Memory B cell (primary cell): Measurements from ENCODE around the gene CENPP.

Source experiments
- ATAC-seq: fragments of 150-1000 bp; cut with Tn5 transposase; 2 replicates; pipeline ENCODE4 v1.10.0; 2021; ENCODE audit warnings: low read depth, mild to moderate bottlenecking, moderate library complexity
- DNase-seq, 2 donors: peaks; one replicate each; pipeline ENCODE4 v3.0.0; 2022; ENCODE audit warnings: low spot score in 2 of 2
- H3K27ac Mint-ChIP-seq: one replicate; pipeline ENCODE4 v1.8.0; 2022; ENCODE audit warnings: mild to moderate bottlenecking, moderate library complexity, mixed read lengths
- H3K27me3 Mint-ChIP-seq: one replicate; pipeline ENCODE4 v1.8.0; 2022; ENCODE audit warnings: mixed read lengths
- H3K36me3 Mint-ChIP-seq: one replicate; pipeline ENCODE4 v1.8.0; 2022; ENCODE audit warnings: mild to moderate bottlenecking, mixed read lengths
- H3K4me1 Mint-ChIP-seq: one replicate; pipeline ENCODE4 v1.8.0; 2022; ENCODE audit warnings: mixed read lengths
- H3K4me3 Mint-ChIP-seq: one replicate; pipeline ENCODE4 v1.8.0; 2022; ENCODE audit warnings: mild to moderate bottlenecking, moderate library complexity, mixed read lengths
- H3K9me3 Mint-ChIP-seq: one replicate; pipeline ENCODE4 v1.8.0; 2022; ENCODE audit warnings: mixed read lengths

Gene CENPP

GRCh38 chr9:92602413-92602812, 276.7 kb downstream of the CENPP start:
- DNase-seq (no peak), ATAC-seq (no peak)
- peaks cover 8% of the 10 kb centered on the region for H3K36me3 Mint-ChIP-seq
- H3K4me3 Mint-ChIP-seq: no peak overlapping the region
- H3K27ac Mint-ChIP-seq: no peak overlapping the region
- H3K4me1 Mint-ChIP-seq: no peaks in the 10 kb centered on the region
- peaks cover 9% of the 10 kb centered on the region for H3K9me3 Mint-ChIP-seq
- H3K27me3 Mint-ChIP-seq: no peaks in the 10 kb centered on the region

GRCh38 chr9:92603100-92603499, 277.3 kb downstream of the CENPP start:
- no peak overlapping the region for H3K27ac Mint-ChIP-seq
- peaks cover 9% of the 10 kb centered on the region for H3K9me3 Mint-ChIP-seq
- H3K27me3 Mint-ChIP-seq: no peaks in the 10 kb centered on the region
- ATAC-seq (no peak), DNase-seq (no peak)
- peaks cover 8% of the 10 kb centered on the region for H3K36me3 Mint-ChIP-seq
- no peaks in the 10 kb centered on the region for H3K4me1 Mint-ChIP-seq
- H3K4me3 Mint-ChIP-seq: no peak overlapping the region

GRCh38 chr9:92603990-92604389, 278.2 kb downstream of the CENPP start:
- H3K4me3 Mint-ChIP-seq: no peak overlapping the region
- H3K9me3 Mint-ChIP-seq: peaks cover 9% of the 10 kb centered on the region
- H3K27me3 Mint-ChIP-seq: no peaks in the 10 kb centered on the region
- ATAC-seq (no peak), DNase-seq (no peak)
- no peak overlapping the region for H3K27ac Mint-ChIP-seq
- peaks cover 8% of the 10 kb centered on the region for H3K36me3 Mint-ChIP-seq
- H3K4me1 Mint-ChIP-seq: no peaks in the 10 kb centered on the region

GRCh38 chr9:92605224-92605623, 279.5 kb downstream of the CENPP start:
- no peak overlapping the region for H3K27ac Mint-ChIP-seq

GRCh38 chr9:92607088-92607487, 281.3 kb downstream of the CENPP start:
- ATAC-seq: no peak
- Mint-ChIP-seq H3K4me3 (no peak overlapping the region), H3K27me3 (no peaks in the 10 kb centered on the region), H3K27ac (no peak overlapping the region), H3K4me1 (no peaks in the 10 kb centered on the region), H3K36me3 (peaks cover 18% of the 10 kb centered on the region), H3K9me3 (peaks cover 8% of the 10 kb centered on the region)
- no peak for DNase-seq

More at GRCh38 chr9:92605224-92605623, 279.5 kb downstream of the CENPP start:
- H3K4me3 Mint-ChIP-seq: no peak overlapping the region
- ATAC-seq (no peak), DNase-seq (no peak)
- peaks cover 9% of the 10 kb centered on the region for H3K9me3 Mint-ChIP-seq
- peaks cover 8% of the 10 kb centered on the region for H3K36me3 Mint-ChIP-seq
- no peaks in the 10 kb centered on the region for H3K4me1 Mint-ChIP-seq
- H3K27me3 Mint-ChIP-seq: no peaks in the 10 kb centered on the region

GRCh38 chr9:92607773-92608172, 282.0 kb downstream of the CENPP start:
- Mint-ChIP-seq H3K27me3 (no peaks in the 10 kb centered on the region), H3K36me3 (peaks cover 18% of the 10 kb centered on the region), H3K4me1 (no peaks in the 10 kb centered on the region), H3K4me3 (no peak overlapping the region), H3K9me3 (peaks cover 8% of the 10 kb centered on the region), H3K27ac (no peak overlapping the region)
- DNase-seq: no peak
- ATAC-seq: no peak

- H3K4me3 Mint-ChIP-seq: no peak overlapping the region
- no peaks in the 10 kb centered on the region for H3K4me1 Mint-ChIP-seq
- peaks cover 8% of the 10 kb centered on the region for H3K9me3 Mint-ChIP-seq
- DNase-seq: no peak
- ATAC-seq: no peak
- peaks cover 18% of the 10 kb centered on the region for H3K36me3 Mint-ChIP-seq
- no peaks in the 10 kb centered on the region for H3K27me3 Mint-ChIP-seq
- no peak overlapping the region for H3K27ac Mint-ChIP-seq
Measured at GRCh38 chr9:92608241-92608908, 282.6 kb downstream of the CENPP start.

GRCh38 chr9:92608909-92609445, 283.2 kb downstream of the CENPP start:
- H3K4me1 Mint-ChIP-seq: no peaks in the 10 kb centered on the region
- no peaks in the 10 kb centered on the region for H3K27me3 Mint-ChIP-seq
- ATAC-seq (no peak), DNase-seq (no peak)
- no peak overlapping the region for H3K27ac Mint-ChIP-seq
- H3K4me3 Mint-ChIP-seq: no peak overlapping the region
- peaks cover 15% of the 10 kb centered on the region for H3K36me3 Mint-ChIP-seq
- H3K9me3 Mint-ChIP-seq: peaks cover 2% of the 10 kb centered on the region

GRCh38 chr9:92610470-92611420, 285.0 kb downstream of the CENPP start:
- no peaks in the 10 kb centered on the region for H3K27me3 Mint-ChIP-seq
- DNase-seq (no peak), ATAC-seq (no peak)
- H3K36me3 Mint-ChIP-seq: peaks cover 28% of the 10 kb centered on the region
- H3K4me3 Mint-ChIP-seq: no peak overlapping the region
- H3K27ac Mint-ChIP-seq: no peak overlapping the region
- no peaks in the 10 kb centered on the region for H3K9me3 Mint-ChIP-seq
- no peaks in the 10 kb centered on the region for H3K4me1 Mint-ChIP-seq

GRCh38 chr9:92611621-92612285, 286.0 kb downstream of the CENPP start:
- Mint-ChIP-seq H3K27ac (no peak overlapping the region), H3K4me1 (no peaks in the 10 kb centered on the region), H3K36me3 (peaks cover 35% of the 10 kb centered on the region), H3K4me3 (no peak overlapping the region), H3K9me3 (no peaks in the 10 kb centered on the region), H3K27me3 (no peaks in the 10 kb centered on the region)
- ATAC-seq: no peak
- DNase-seq: no peak

- no peaks in the 10 kb centered on the region for H3K27me3 Mint-ChIP-seq
- no peak overlapping the region for H3K4me3 Mint-ChIP-seq
- peaks cover 38% of the 10 kb centered on the region for H3K36me3 Mint-ChIP-seq
- DNase-seq: no peak
- no peak for ATAC-seq
- no peak overlapping the region for H3K27ac Mint-ChIP-seq
- H3K4me1 Mint-ChIP-seq: no peaks in the 10 kb centered on the region
- H3K9me3 Mint-ChIP-seq: no peaks in the 10 kb centered on the region
Measured at GRCh38 chr9:92612292-92612691, 286.5 kb downstream of the CENPP start.

GRCh38 chr9:92612816-92613215, 287.1 kb downstream of the CENPP start:
- Mint-ChIP-seq H3K27ac (no peak overlapping the region), H3K27me3 (no peaks in the 10 kb centered on the region), H3K4me3 (no peak overlapping the region), H3K4me1 (no peaks in the 10 kb centered on the region), H3K36me3 (peaks cover 38% of the 10 kb centered on the region), H3K9me3 (no peaks in the 10 kb centered on the region)
- ATAC-seq (no peak), DNase-seq (no peak)

- Mint-ChIP-seq H3K9me3 (no peaks in the 10 kb centered on the region), H3K36me3 (peaks cover 38% of the 10 kb centered on the region), H3K4me3 (no peak overlapping the region), H3K27me3 (no peaks in the 10 kb centered on the region), H3K27ac (no peak overlapping the region), H3K4me1 (no peaks in the 10 kb centered on the region)
- ATAC-seq (no peak), DNase-seq (no peak)
Measured at GRCh38 chr9:92613268-92614122, 287.7 kb downstream of the CENPP start.
